GM21528 (cell line): Measurements from ENCODE around the gene SMIM21.

Experiments used
- ATAC-seq: cut with Tn5 transposase; IDR thresholded peaks from one replicate; pipeline ENCODE4 v1.9.1; 2021; ENCODE audit warnings: mild to moderate bottlenecking, moderate library complexity; ENCODE audit not compliant: unreplicated experiment, low FRiP score

SMIM21 gene

GRCh38 chr18:75378376-75379315, 48.9 kb downstream of the SMIM21 start:
- no peak for ATAC-seq

GRCh38 chr18:75377926-75378325, 49.6 kb downstream of the SMIM21 start:
- ATAC-seq, result no peak

DNA sequence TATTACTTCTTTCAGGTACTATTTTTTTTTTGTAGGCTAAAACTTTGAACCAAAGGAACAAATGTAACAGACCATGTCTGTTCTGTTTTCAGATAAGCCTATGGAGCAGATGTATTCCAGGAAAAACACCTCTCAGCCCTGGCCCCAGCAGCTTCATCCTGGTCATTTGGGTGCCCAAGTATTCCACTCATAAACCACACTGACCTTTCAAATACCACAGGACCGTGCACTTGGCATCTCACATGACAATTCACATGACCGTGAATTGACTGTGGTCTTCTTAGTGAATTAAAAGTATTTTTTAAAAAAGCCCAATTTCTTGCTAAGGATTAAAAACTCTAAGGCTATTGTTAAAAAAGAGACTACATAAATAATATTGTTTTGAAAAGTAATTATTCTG, 50.2 kb downstream of the SMIM21 start:
- ATAC-seq, result no peak

DNA sequence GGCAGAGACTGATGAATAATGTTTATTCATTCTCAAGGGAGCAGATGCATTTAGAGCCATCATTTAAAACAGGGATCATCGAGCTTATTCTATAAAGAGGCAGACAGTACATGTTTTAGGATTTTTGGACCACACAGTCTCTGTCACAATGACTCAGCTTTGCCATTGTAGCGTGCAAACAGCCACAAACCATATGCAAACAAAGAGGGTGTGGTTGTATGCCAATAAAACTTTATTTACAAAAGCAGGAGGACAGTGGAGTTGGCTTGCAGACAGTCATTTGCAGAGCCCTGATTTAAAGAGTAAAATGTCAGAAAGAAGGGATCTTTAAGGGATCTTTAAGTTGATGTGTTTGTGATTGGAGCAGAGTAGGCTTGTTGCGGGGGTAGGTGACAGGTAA, 51.5 kb downstream of the SMIM21 start:
- ATAC-seq, result no peak

DNA sequence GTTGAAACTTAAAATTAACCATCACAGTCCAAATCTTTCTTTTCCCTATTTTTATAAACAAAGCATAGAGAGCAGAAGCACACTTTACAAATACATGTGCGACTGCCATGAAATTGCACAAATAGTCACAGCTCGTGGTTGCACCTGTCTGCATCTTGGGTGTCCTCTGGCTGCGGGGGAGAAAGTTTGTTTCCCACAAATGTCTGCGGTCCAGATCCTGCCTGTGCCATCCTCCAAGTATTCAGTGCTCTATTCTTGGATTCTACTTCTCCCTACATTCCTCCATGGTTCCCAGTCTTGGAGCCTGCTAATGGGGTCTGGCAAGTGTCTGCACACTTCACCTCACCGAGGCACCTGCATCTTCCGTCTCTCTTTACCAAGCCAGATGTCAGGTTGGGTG, 52.2 kb downstream of the SMIM21 start:
- ATAC-seq, result no peak

DNA sequence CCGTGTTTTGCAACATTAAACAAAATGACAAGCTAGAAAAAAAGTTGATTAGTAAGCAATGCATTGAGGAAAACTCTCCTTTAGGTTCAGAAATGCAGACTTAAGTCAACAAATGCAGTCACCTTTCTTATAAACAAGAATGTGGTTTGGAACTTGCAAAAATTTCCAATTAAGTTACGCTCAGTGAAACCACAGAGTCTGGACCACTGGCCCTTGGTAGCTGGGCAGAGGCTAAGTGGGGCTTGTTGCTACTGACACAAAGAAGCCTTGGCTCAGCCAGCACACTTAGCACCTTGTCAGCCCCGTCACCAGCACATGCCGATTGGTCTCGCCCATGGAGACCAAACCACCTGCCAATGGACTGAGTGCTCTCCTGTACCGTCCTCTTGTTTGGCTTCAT, 53.0 kb downstream of the SMIM21 start:
- no peak for ATAC-seq

DNA sequence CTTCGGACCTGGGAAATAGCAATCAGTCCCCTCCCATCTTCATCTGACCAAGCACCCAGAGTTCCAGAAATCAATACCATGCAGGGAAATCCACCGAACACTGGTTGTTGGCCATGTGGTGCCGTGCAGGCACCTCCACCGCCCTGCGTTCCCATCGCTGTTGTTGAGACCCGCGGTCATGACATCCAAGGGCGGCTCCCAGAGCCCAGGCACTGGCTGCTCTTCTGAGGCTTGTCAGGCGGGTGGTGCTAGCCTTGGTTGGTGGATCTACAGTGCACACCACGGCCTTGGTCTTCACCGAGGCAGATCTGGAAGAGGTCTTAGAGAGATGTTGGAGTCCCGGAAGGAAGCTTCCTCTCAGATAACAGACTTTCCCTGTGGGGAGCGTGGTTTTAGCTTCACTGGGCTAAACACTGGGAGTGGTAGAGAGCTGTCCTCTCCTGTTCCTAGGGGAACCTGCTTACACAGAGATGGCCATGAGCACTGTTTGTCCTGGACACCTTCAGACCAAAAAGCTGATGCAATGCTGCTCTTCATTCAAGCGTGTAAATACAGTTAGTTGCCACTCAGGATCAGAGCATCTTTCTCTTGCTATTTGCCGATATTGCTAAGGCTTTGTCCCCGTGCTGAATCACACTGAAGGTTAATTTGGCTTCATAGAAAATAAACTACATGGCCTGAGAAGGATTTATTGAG, 58.3 kb downstream of the SMIM21 start:
- ATAC-seq, result no peak

GRCh38 chr18:75365837-75366236, 61.7 kb downstream of the SMIM21 start:
- no peak for ATAC-seq

- no peak for ATAC-seq
Measured at GRCh38 chr18:75365254-75365629, 62.3 kb downstream of the SMIM21 start.

GRCh38 chr18:75364512-75365253, 62.8 kb downstream of the SMIM21 start:
- no peak for ATAC-seq

DNA sequence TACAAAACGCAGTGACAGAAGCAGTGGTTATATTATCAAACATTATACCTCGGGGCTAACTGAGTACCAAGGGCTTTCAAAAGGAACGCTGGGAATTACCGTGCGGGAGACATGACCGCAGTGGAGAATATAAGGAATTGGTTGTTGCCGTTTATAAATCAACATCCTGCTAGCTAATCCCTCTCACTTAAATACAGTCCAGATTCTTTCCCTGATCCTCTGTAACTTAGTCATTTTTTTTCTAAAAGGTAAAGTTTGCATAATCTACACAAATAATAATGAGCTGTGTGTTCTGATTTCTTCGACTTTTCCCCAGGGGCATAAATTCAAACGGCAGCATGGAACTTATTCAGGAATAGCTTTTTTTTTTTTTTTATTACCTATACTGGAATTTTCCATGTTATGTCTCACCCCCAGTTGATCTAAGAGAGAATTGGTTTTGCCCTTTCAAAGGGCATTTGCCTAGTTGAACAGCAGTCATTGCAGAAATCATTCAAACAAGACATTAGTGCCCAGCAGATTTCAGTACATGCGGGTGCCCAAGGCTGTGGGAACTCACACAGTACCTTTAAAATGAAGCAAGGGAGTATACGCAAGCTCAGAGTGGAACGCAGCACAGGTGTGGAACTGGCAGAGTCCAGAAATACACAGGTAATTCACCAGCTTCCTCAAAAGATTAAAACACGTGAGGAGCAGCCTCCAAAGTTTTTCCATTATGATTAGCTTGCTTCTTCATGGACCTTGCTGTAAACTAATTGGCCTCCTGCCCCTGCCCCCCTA, 63.9 kb downstream of the SMIM21 start:
- ATAC-seq, result no peak

DNA sequence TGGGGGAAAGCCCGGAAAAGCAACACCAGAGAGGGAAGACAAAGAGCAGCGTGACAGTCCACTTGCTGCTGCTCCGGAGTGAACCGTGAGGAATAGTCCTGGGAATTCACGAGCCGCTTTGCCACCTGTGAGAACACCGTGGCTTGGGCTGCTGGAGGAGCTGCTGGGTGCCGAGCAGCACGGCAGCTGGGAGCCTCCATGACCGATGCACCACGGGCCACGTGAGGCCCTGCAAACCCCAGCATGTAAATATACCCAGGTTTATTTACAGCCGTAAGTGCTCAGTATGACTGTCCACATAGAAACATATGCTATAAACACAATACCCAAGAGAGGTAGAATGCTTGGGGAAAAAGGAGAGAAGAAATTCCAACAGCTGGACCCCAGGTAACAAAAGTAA, 65.1 kb downstream of the SMIM21 start:
- no peak for ATAC-seq

GRCh38 chr18:75360941-75361340, 66.6 kb downstream of the SMIM21 start:
- no peak for ATAC-seq

DNA sequence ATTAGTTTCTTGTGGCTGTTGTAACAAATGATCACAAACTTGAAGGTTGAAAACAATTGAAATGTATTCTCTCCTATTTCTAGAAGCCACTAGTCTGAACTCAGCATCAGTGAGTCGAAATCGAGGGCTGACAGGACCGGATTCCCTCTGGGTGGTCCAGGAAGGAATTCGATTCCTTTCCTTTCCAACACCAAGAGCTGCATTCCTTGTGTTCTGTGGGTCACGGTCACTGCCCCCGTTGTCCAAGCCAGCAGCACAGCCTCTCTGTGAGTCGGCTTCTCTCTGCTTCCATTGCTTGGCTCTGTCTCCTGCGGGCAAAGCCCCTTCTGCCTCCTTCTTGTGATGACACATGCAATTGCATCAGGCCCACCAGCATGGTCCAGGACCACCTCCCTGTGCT, 67.3 kb downstream of the SMIM21 start:
- ATAC-seq, result no peak
